HG03045 (cell line): ENCODE measurements around the gene CLOCK.

Source experiments
- ATAC-seq: cut with Tn5 transposase; IDR thresholded peaks from one replicate; pipeline ENCODE4 v1.9.1; 2021; ENCODE audit warnings: mild to moderate bottlenecking, moderate library complexity; ENCODE audit not compliant: unreplicated experiment

CLOCK gene

GRCh38 chr4:55386073-55386472 is 160.6 kb downstream of the CLOCK start:
- ATAC-seq = no peak

GRCh38 chr4:55385201-55385649 is 161.5 kb downstream of the CLOCK start:
- ATAC-seq = no peak

- ATAC-seq = no peak
Measured at GRCh38 chr4:55382488-55383003, 164.2 kb downstream of the CLOCK start.

GRCh38 chr4:55381502-55381901 is 165.2 kb downstream of the CLOCK start:
- ATAC-seq = no peak

GRCh38 chr4:55380576-55380975 is 166.1 kb downstream of the CLOCK start:
- no peak for ATAC-seq

GRCh38 chr4:55378617-55379467 is 167.9 kb downstream of the CLOCK start:
- ATAC-seq = no peak
